Stimulated activated CD8-positive, alpha-beta memory T cell treated with anti-CD3 and anti-CD28 coated beads, Interleukin-7, amount 100 ng/mL, for 4 hours (primary cell): ENCODE data around the gene PCBP2.
A peak's percentile ranks its signal among the peaks of the same experiment; 100 is the strongest.

ENCODE experiments used
- DNase-seq, 2 donors: peaks; one replicate each; pipeline ENCODE4 v3.0.0-alpha.2; 2020; ENCODE audit warnings: low read depth in 2 of 2

PCBP2 gene

GRCh38 chr12:53493610-53494391 is 41.9 kb downstream of the PCBP2 start:
- no peak for DNase-seq

GRCh38 chr12:53495903-53496751 is 44.2 kb downstream of the PCBP2 start:
- DNase-seq, result no peak

- DNase-seq, result no peak
Observed at GRCh38 chr12:53496752-53497032, 44.8 kb downstream of the PCBP2 start.

DNA sequence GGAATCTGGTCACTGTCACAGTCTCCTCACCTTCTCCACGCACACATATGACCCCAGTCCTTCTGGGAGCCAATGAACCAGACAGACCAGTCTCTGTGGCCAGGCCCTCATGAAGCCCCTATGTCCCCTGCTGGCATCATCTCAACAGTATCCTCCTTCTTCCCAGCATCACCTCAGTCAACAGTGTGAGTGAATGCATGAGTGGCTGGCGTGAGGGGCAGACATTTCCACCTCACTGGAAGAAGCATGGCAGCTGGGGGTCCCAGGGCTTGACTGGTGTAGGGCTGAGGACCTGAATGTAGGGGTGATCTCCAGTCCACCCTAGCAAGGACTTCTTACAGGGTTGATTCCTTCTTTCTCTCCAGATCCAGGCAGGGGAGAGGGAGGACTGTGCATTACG is 45.6 kb downstream of the PCBP2 start:
- no peak for DNase-seq

- DNase-seq, result no peak
Observed at GRCh38 chr12:53498235-53498630, 46.3 kb downstream of the PCBP2 start.

DNA sequence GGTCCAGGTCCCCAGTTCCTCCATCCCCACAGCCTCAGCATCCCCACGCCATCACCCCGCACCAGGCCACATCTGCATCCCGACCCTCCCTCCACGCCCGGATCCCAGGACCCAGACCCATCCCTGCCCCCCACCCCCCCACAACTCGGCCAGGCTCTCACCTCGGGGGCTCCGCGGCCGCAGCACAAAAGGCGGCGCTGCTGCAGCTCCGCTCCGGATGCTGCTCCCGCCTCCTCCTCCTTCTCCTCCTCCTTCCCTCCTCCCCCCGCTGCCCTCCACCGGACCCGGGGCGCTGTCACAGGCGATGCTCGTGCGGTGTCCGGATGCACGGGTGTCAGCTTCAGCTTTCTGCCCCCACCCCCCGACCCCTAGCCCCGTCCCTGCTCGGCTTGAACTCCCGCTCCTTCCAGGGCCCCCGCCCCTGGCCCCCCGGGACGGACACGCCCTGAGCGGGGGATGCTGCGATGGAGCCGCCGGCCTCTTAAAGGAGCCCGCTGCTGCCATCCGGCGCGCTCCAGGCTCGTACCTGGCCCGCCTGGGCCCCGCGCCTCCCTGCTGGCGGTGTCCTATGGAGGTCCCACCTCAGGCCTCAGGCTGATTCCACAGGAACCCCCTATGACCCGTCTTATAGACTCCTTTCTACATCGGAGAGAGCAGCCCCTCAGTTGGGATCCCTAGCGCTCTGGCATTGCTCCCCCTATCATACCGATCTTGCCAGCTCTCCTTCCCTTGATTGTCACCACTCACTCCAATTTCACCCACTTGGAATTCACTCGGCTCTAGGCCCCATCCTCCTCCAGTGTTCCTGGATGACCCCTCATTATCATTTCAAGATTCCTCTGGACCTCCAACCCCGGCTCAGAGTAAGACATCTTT is 47.6 kb downstream of the PCBP2 start, which contains the start of gene MAP3K12:
MAP3K12 (minus strand) TSS at position 193 of the 876 bp plus-strand sequence. CDS start 12,067 bp downstream, outside the sequence.
- peak; percentile 18 to 30 for DNase-seq

GRCh38 chr12:53500142-53500775 is 48.4 kb downstream of the PCBP2 start:
- no peak for DNase-seq

DNA sequence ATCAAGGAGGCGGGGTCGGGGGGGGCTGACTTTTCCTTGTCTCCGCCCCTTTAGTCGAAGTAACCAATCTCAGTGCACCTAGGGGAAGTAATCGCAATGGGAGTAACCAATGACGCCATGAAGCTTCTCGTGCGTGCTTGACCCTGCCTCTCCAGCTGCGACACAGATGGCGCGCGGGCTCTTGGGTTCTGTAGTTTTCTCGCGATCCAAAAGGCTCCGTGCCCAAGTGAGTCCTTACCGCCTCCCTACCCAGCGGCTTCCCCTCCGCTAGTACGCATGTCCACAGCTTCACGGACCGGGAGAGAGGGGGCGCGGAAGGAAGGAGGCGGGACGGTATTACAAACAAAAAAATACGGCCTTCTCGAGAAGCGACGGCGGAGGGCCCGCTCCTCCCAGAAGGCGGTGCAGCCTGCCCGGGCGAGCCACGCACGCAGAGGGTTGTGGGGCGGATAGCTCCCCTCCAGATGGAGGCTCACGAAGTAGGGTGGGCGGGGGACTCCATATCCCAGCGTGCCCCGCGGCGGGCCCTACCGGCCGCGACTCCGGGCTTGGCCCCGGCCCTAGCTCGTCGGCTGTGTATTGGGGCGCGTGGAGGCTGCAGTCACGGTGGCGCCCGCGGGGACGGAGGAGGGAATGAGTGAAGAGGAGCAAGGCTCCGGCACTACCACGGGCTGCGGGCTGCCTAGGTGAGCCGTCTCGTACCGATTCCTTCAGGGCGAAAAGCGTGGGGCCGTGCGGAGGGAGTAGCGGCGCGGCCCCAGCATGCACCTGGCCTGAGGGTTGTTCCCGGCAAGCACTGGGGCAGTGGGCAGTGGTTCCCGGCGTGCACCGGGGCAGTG is 49.1 kb downstream of the PCBP2 start, which contains the start of gene TARBP2:
TARBP2 (plus strand) TSS at position 508 of the 839 bp plus-strand sequence; CDS start at position 634, 126 bp downstream.
- DNase-seq, result peak; percentile 94 to 98

- no peak for DNase-seq
Observed at GRCh38 chr12:53501615-53502181, 49.8 kb downstream of the PCBP2 start.

DNA sequence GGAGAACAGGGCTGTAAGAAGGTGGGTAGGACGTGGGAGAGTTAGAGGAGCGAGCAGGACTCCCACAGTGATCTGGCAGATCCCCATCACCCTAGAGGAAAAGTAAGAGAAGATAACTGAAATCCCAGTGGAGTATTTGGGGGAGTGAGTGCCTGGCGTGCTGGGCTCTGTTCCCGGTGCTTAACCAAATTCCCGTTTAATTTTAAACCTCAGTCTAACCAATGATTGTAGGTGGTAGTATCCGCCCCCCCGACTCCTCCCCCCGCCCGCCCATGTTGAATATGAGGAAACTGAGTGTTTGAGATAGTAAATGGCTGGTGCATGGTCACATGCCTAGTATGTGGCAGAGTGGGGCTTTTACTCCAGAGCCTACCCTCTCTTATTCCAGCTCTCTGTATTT is 50.4 kb downstream of the PCBP2 start:
- no peak for DNase-seq

DNA sequence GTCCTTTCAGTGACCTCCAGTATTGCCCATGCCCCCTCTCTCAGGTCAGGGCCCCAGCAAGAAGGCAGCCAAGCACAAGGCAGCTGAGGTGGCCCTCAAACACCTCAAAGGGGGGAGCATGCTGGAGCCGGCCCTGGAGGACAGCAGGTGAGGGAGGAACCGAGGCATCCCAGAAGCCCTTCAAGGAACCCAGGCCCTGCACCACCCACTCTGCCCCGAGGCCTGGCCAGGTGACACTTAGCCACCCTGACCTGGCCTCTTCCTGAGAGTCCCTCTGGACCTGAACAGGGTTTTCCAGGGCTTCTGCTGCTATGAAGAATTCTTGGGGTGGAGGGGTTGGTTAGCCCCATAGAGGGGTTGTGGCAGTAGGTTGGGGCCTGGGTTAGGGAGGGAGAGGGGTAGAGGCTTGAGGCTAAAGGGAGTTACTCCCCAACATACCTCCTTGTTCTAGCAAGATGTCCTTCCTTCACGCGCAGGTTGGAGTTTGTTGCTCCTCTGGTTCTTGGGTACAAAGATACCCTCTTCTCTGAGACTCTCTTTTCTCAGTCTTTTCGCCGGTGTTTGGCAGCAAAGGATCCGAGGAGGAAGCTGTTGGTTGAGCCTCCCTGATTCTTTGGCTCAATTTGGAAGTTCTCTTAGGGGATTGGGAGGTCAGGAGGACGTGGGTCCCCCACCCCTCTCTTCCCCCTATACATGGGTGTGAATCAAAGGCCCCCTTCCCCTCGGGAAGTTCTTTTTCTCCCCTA is 51.3 kb downstream of the PCBP2 start:
- DNase-seq, result no peak

DNA sequence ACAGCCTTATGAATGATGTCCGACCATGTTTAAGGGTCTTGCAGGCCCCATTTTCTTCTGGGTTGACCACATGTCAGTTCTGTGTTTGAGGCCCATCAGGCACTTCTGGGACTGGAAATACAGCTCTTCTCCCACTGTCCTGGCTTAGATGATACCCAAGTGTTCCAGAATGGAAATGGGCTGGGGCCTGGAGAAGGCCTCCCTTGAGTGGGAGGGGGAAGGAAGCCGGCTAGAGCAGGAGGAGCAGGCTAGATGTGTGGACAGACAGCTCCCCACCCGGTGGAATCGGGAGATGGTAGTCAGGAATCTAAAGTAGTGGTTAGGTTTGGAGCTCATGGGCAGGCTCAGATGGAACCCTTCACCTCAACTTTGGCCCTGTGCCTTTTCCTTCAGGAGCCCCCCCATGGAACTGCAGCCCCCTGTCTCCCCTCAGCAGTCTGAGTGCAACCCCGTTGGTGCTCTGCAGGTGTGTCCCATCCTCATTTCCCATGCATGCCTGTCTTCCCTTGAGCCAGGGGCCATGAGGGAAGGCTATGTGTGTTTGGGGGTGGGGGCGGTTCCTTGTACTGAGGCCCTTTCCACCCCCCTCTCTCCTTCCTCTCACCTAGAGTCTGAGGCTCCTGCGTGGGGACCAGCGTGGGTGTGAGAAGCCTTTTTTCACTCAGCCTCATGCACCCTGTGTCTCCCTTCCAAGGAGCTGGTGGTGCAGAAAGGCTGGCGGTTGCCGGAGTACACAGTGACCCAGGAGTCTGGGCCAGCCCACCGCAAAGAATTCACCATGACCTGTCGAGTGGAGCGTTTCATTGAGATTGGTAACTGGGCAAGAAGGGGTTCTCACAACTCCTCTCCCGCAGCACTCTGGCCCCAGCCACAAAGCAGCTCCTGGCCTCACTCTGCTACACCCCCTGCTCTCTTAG is 52.4 kb downstream of the PCBP2 start:
- DNase-seq, result no peak

- DNase-seq, result no peak
Observed at GRCh38 chr12:53505086-53505485, 53.2 kb downstream of the PCBP2 start.

DNA sequence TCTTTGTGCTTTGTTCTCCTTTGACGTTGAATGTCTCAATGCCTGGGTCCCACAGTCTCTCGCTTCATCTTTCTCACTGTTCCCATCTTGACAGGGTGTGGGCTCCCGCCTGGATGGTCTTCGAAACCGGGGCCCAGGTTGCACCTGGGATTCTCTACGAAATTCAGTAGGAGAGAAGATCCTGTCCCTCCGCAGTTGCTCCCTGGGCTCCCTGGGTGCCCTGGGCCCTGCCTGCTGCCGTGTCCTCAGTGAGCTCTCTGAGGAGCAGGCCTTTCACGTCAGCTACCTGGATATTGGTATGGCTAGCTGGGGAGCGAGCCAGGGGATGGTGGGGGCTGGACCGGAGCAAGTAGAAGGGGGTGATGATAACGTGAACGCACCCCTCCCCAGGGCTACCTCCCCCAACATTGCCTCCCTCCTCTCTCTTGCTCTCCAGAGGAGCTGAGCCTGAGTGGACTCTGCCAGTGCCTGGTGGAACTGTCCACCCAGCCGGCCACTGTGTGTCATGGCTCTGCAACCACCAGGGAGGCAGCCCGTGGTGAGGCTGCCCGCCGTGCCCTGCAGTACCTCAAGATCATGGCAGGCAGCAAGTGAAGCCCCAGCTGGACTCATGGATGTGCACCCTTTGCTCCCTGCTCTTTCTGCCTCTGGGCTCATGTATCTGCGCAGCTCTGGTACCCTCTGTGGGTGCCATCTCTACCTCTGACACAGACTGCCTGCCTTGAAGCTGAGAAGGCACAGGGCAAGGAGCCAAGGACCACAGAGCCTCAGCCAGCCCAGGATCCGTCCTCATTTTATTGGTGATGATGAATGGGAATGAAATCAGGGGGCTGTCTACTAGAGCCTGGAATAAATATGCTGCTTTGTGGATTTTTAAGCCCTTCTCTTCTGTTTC is 53.9 kb downstream of the PCBP2 start:
- no peak for DNase-seq

DNA sequence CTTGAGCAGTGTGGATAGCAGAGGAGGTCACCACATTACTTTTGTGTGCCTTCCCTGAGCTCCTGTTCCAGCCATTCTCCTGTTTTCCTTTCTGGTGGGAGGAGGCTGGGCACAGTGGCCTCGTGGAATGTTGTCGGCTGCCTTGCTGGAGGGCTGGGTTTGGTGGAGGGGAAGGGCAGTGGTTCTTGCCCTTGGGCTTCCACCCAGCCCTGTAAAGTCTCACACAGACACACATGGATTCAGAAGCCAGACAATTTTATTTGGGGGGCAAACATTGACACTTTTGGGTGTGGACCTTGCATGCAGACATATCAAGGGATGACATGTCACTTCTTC is 54.5 kb downstream of the PCBP2 start:
- no peak for DNase-seq

DNA sequence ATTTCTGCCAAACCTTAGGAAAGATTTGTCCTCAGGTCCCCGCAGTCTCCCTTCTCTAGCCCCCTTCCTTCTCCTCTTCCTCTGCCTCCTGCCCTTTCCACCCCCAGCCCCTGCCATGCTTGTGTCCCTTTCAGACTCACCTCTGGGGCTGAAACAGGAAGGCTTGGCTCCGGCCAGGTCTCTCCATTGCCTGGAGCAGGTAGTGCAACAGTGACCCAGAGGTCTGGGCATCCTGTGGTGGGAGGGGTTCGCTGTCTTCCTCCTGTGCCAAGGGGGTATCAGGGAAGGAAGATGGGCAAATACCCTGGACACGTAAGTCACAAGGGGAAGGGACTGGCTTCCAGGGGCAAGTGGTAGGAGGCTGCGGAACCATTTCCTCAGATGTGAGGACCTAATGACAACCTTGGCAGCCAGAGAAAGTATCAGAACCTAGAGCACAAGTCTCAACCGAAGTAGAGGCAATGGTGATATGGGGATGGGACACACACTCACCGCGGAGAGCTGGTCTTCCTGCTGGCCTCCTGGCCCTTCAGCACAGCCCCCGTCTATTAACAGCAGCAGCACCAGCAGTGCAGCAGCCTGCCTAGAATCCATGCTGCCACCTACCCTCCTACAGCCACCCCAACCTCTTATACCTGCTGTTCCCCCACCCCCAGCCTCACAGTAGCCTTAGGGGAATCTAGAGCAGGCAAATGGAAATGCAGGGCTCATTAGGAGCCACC is 55.1 kb downstream of the PCBP2 start, which contains the start of gene NPFF:
NPFF (minus strand) TSS at position 604 of the 722 bp plus-strand sequence; CDS start at position 594, 10 bp downstream.
- no peak for DNase-seq

DNA sequence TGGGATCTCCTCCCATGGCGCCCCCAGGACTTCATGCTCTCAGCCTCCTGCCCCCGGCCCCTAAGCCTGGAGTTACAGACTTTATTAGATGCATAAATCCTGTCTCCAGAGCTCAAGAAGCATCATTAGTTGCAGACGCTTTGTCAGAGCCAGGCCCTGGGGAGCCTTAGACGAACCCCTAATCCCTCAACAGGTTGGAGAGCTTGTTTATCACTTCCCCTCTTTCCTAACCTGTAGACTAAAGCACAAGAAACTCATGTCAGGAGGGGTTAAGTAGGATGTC is 55.6 kb downstream of the PCBP2 start:
- no peak for DNase-seq
